Measurements from ENCODE around the gene HEXD. TPM values are rescaled to one million over a fixed set of nuclear protein-coding genes. Genes with fewer than 3 reads are reported as not detected.

HEXD gene
- total RNA-seq, 1 donor from 2014 or later, result 11.4 TPM

GRCh38 chr17:82392941-82393340 is 25.2 kb upstream of the HEXD start:
- H3K4me3 ChIP-seq (ENCODE audit: low read depth, low read length), result no peak overlapping the region
- TF ChIP-seq CTCF (conservative IDR thresholded peaks at IDR 0.05; ENCODE audit: low read depth, low read length), result no peak
- no peak for DNase-seq (ENCODE audit: low read depth)

GRCh38 chr17:82394278-82394677 is 23.9 kb upstream of the HEXD start:
- no peak overlapping the region for H3K4me3 ChIP-seq (ENCODE audit: low read depth, low read length)
- no peak for DNase-seq (ENCODE audit: low read depth)
- TF ChIP-seq CTCF (conservative IDR thresholded peaks at IDR 0.05; ENCODE audit: low read depth, low read length), result no peak

GRCh38 chr17:82396601-82397435 is 21.3 kb upstream of the HEXD start:
- TF ChIP-seq CTCF (conservative IDR thresholded peaks at IDR 0.05; ENCODE audit: low read depth, low read length), result no peak
- DNase-seq (ENCODE audit: low read depth), result no peak
- H3K4me3 ChIP-seq (ENCODE audit: low read depth, low read length), result no peak overlapping the region

- no peak for TF ChIP-seq CTCF (conservative IDR thresholded peaks at IDR 0.05; ENCODE audit: low read depth, low read length)
- H3K4me3 ChIP-seq (ENCODE audit: low read depth, low read length), result no peak overlapping the region
- no peak for DNase-seq (ENCODE audit: low read depth)
Observed at GRCh38 chr17:82397449-82398335, 20.5 kb upstream of the HEXD start.

GRCh38 chr17:82399041-82399441 is 19.1 kb upstream of the HEXD start:
- no peak for TF ChIP-seq CTCF (conservative IDR thresholded peaks at IDR 0.05; ENCODE audit: low read depth, low read length)
- no peak for DNase-seq (ENCODE audit: low read depth)
- no peak overlapping the region for H3K4me3 ChIP-seq (ENCODE audit: low read depth, low read length)

- no peak overlapping the region for H3K4me3 ChIP-seq (ENCODE audit: low read depth, low read length)
- DNase-seq (ENCODE audit: low read depth), result no peak
- TF ChIP-seq CTCF (conservative IDR thresholded peaks at IDR 0.05; ENCODE audit: low read depth, low read length), result no peak
Observed at GRCh38 chr17:82399601-82400101, 18.5 kb upstream of the HEXD start.
